ENCODE data around the gene SYTL3. TPM values are rescaled to one million over a fixed set of nuclear protein-coding genes. Genes with fewer than 3 reads are reported as not detected.

The SYTL3 gene
- polyA plus RNA-seq, 1 of the 3 experiments (the other 2 are of a cell fraction) = 2.3 TPM

DNA sequence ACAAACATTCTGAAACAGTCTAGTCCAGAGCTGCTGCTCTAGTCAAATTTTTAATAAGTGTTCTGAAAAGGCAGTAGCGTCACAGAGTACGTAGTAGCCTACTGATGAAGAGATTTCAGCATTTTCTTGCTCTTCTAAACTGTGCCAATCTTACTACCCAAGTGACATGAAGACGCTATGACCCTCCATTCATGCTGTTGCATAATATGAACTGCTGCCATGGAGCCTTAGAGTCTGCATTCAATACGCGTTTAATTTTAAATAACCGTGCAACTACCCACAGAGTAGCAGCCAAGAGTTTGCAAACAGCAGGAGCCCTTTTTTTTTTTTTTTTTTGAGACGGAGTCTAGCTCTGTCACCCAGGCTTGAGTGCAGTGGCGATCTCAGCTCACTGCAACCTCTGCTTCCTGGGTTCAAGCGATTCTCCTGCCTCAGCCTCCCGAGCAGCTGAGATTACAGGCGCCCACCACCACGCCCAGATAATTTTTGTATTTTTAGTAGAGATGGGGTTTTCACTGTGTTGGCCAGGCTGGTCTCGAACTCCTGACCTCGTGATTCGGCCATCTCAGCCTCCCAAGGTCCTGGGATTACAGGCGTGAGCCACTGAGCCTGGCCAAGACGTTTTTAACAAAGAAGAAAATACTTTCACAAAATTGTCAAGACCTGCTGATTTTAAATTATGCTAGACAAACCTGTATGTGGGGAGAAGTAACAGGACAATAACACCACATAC is 125.0 kb downstream of the SYTL3 start:
- H4K20me1 ChIP-seq (ENCODE audit: insufficient read depth) = no peaks in the 10 kb centered on the region
- no peak overlapping the region for H2AFZ ChIP-seq (ENCODE audit: low read depth)
- TF ChIP-seq EZH2phosphoT487 (IDR thresholded peaks at IDR 0.05; ENCODE audit: borderline replicate concordance, low read depth) (no peak), TCF12 (IDR thresholded peaks at IDR 0.05) (no peak)
- no peaks in the 10 kb centered on the region for H3K27me3 ChIP-seq (ENCODE audit: insufficient read depth)
- H3K9me3 ChIP-seq = no peaks in the 10 kb centered on the region
- no peak overlapping the region for H3K9ac ChIP-seq
- H3K9me2 ChIP-seq = no peaks in the 10 kb centered on the region
- peaks cover 28 to 62% of the 10 kb centered on the region in 2 experiments for H3K36me3 ChIP-seq (replicated peaks in 1 of 2; ENCODE audit: control insufficient read depth in 1 of 2, insufficient read depth in 2 of 2, low read length in 1 of 2)
- ChIA-PET POLR2A (interaction anchor here (0.7 to 0.9 kb wide), 2 partner anchors 45 to 561 kb away, joined by 3 read pairs; partner anchors contain the start of gene EZR), CTCF (interaction anchor here (1.1 to 1.4 kb wide), 2 partner anchors 10 to 71 kb away, joined by 3 to 4 read pairs; no protein-coding TSS in a partner anchor)
- 93% methylated on average over 17 of the region's 17 CpGs for WGBS (ENCODE audit: low lambda C conversion rate)
- no peak for DNase-seq
- H3K4me2 ChIP-seq = no peak overlapping the region
- no peak overlapping the region for H3K27ac ChIP-seq (ENCODE audit: low read depth in 2 of 2, low read length in 1 of 2)
- no peaks in the 10 kb centered on the region for H3F3A ChIP-seq (replicated peaks; ENCODE audit: insufficient read depth)
- no peaks in the 10 kb centered on the region for H3K4me1 ChIP-seq (ENCODE audit: control insufficient read depth in 1 of 2, insufficient read depth in 2 of 2, low read depth in 1 of 2, low read length in 1 of 2)
- H3K4me3 ChIP-seq (ENCODE audit: low read depth in 2 of 2, low read length in 1 of 2) = no peak overlapping the region
- peaks cover 3% of the 10 kb centered on the region; the same call in 1 of the 2 replicates for H3K79me2 ChIP-seq (ENCODE audit: insufficient read depth)

- Histone ChIP-seq H3K4me1 (ENCODE audit: control insufficient read depth in 1 of 2, insufficient read depth in 2 of 2, low read depth in 1 of 2, low read length in 1 of 2) (no peaks in the 10 kb centered on the region), H3K27me3 (ENCODE audit: insufficient read depth) (no peaks in the 10 kb centered on the region), H3K4me2 (no peak overlapping the region), H3K27ac (ENCODE audit: low read depth in 2 of 2, low read length in 1 of 2) (no peak overlapping the region), H3K9me2 (no peaks in the 10 kb centered on the region), H3K36me3 (replicated peaks in 1 of 2; ENCODE audit: control insufficient read depth in 1 of 2, insufficient read depth in 2 of 2, low read length in 1 of 2) (peaks cover 34 to 61% of the 10 kb centered on the region in 2 experiments), H2AFZ (ENCODE audit: low read depth) (no peak overlapping the region), H4K20me1 (ENCODE audit: insufficient read depth) (no peaks in the 10 kb centered on the region), H3K4me3 (ENCODE audit: low read depth in 2 of 2, low read length in 1 of 2) (no peak overlapping the region), H3F3A (replicated peaks; ENCODE audit: insufficient read depth) (no peaks in the 10 kb centered on the region), H3K9ac (no peak overlapping the region), H3K9me3 (no peaks in the 10 kb centered on the region), H3K79me2 (ENCODE audit: insufficient read depth) (peaks cover 3% of the 10 kb centered on the region; the same call in 1 of the 2 replicates)
- TF ChIP-seq ELF1 (IDR thresholded peaks at IDR 0.05) = no peak
- DNase-seq = no peak
- WGBS (ENCODE audit: low lambda C conversion rate) = 90% methylated on average over 5 of the region's 5 CpGs
- ChIA-PET CTCF (interaction anchor here (1.4 kb wide), 1 partner anchor 72 kb away, joined by 4 read pairs; no protein-coding TSS in a partner anchor), POLR2A (no interaction called here)
Measured at GRCh38 chr6:158775832-158776231, 126.0 kb downstream of the SYTL3 start.

DNA sequence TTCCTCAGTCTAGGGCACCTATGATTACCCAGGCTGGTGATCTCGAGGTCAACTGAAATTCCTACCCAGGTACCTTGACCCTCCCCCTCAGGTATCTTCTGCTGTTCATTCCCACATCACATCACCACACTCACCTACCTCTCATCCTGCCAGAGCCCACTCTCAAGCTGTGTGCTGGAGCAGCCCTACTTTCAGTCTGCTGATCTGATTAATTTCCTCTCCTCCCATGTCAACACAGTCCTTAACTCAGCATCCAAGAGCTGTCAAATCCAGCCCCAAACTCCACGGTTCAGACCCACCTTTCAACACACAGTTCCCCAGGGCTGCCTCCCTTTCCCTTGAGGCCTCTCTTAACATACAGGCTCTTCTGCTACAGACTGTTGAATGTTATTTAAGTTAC is 126.9 kb downstream of the SYTL3 start:
- Histone ChIP-seq H3K4me3 (ENCODE audit: low read depth in 2 of 2, low read length in 1 of 2) (no peak overlapping the region), H4K20me1 (ENCODE audit: insufficient read depth) (no peaks in the 10 kb centered on the region), H3K9me3 (no peaks in the 10 kb centered on the region), H3K9me2 (no peaks in the 10 kb centered on the region), H3K9ac (no peak overlapping the region), H3K4me2 (no peak overlapping the region), H3K79me2 (ENCODE audit: insufficient read depth) (peaks cover 3% of the 10 kb centered on the region; the same call in 1 of the 2 replicates), H3K27me3 (ENCODE audit: insufficient read depth) (no peaks in the 10 kb centered on the region), H2AFZ (ENCODE audit: low read depth) (no peak overlapping the region), H3K27ac (ENCODE audit: low read depth in 2 of 2, low read length in 1 of 2) (no peak overlapping the region), H3K4me1 (ENCODE audit: control insufficient read depth in 1 of 2, insufficient read depth in 2 of 2, low read depth in 1 of 2, low read length in 1 of 2) (no peaks in the 10 kb centered on the region), H3F3A (replicated peaks; ENCODE audit: insufficient read depth) (no peaks in the 10 kb centered on the region), H3K36me3 (replicated peaks in 1 of 2; ENCODE audit: control insufficient read depth in 1 of 2, insufficient read depth in 2 of 2, low read length in 1 of 2) (peaks cover 39 to 62% of the 10 kb centered on the region in 2 experiments)
- CTCF ChIA-PET = no interaction called here
- DNase-seq = no peak
- no peak for TF ChIP-seq GATA2 (CRISPR knock-in tag; IDR thresholded peaks at IDR 0.05)
- no peak for TF ChIP-seq JUND (IDR thresholded peaks at IDR 0.05)
- no peak for TF ChIP-seq REST (IDR thresholded peaks at IDR 0.05; ENCODE audit: low read depth, low read length)
- TF ChIP-seq, protein P1, sequence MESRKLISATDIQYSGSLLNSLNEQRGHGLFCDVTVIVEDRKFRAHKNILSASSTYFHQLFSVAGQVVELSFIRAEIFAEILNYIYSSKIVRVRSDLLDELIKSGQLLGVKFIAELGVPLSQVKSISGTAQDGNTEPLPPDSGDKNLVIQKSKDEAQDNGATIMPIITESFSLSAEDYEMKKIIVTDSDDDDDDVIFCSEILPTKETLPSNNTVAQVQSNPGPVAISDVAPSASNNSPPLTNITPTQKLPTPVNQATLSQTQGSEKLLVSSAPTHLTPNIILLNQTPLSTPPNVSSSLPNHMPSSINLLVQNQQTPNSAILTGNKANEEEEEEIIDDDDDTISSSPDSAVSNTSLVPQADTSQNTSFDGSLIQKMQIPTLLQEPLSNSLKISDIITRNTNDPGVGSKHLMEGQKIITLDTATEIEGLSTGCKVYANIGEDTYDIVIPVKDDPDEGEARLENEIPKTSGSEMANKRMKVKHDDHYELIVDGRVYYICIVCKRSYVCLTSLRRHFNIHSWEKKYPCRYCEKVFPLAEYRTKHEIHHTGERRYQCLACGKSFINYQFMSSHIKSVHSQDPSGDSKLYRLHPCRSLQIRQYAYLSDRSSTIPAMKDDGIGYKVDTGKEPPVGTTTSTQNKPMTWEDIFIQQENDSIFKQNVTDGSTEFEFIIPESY (IDR thresholded peaks at IDR 0.05; ENCODE audit: borderline replicate concordance, low read depth) = no peak
- no peak for TF ChIP-seq RAD21 (IDR thresholded peaks at IDR 0.05; ENCODE audit: low read length)
- no peak for TF ChIP-seq SIN3A (IDR thresholded peaks at IDR 0.05; ENCODE audit: borderline replicate concordance, low read depth, low read length)
- TF ChIP-seq, protein P2, sequence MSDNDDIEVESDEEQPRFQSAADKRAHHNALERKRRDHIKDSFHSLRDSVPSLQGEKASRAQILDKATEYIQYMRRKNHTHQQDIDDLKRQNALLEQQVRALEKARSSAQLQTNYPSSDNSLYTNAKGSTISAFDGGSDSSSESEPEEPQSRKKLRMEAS (IDR thresholded peaks at IDR 0.05; ENCODE audit: low read depth) = no peak
- TF ChIP-seq, protein P3, sequence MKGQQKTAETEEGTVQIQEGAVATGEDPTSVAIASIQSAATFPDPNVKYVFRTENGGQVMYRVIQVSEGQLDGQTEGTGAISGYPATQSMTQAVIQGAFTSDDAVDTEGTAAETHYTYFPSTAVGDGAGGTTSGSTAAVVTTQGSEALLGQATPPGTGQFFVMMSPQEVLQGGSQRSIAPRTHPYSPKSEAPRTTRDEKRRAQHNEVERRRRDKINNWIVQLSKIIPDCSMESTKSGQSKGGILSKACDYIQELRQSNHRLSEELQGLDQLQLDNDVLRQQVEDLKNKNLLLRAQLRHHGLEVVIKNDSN (IDR thresholded peaks at IDR 0.05; ENCODE audit: borderline replicate concordance, low read depth) = no peak
- POLR2A ChIA-PET = no interaction called here
- WGBS (ENCODE audit: low lambda C conversion rate) = 94% methylated on average over 2 of the region's 2 CpGs
